Suppressor macrophage (primary cell): ENCODE measurements around the gene ITGAX.
A peak's percentile ranks its signal among the peaks of the same experiment; 100 is the strongest.

Source experiments
- DNase-seq, 4 experiments: peaks; one replicate each; pipeline ENCODE4 v3.0.0-alpha.2; 2020 to 2022

Gene ITGAX

GRCh38 chr16:31348579-31348978, 6.4 kb upstream of the ITGAX start:
- peak; percentile 64 to 83 (median 71) for DNase-seq

- DNase-seq: peak; percentile 92 to 98 (median 94)
Measured at GRCh38 chr16:31350275-31351005, 4.5 kb upstream of the ITGAX start.

GRCh38 chr16:31351246-31351941, 3.6 kb upstream of the ITGAX start:
- peak; percentile 65 to 85 (median 82) for DNase-seq

GRCh38 chr16:31351942-31352325, 3.0 kb upstream of the ITGAX start:
- DNase-seq: peak; percentile 94 to 98 (median 95)

- peak; percentile 85 to 95 (median 92) for DNase-seq
Measured at GRCh38 chr16:31352376-31353115, 2.4 kb upstream of the ITGAX start.

- peak in 3 of 4 experiments; percentile 43 to 59 (median 54) for DNase-seq
Measured at GRCh38 chr16:31355431-31356100, 590 bp downstream of the ITGAX start.

- DNase-seq: peak; percentile 71 to 77 (median 73)
Measured at GRCh38 chr16:31356566-31357323, 1.8 kb downstream of the ITGAX start.

GRCh38 chr16:31357324-31358109, 2.5 kb downstream of the ITGAX start:
- peak; percentile 56 to 66 (median 64) for DNase-seq

GRCh38 chr16:31360251-31360650, 5.3 kb downstream of the ITGAX start:
- peak; percentile 80 to 91 (median 89) for DNase-seq

GRCh38 chr16:31361201-31362110, 6.5 kb downstream of the ITGAX start:
- DNase-seq: peak in 1 of 4 experiments; percentile 27

GRCh38 chr16:31362476-31363405, 7.8 kb downstream of the ITGAX start:
- no peak for DNase-seq

GRCh38 chr16:31363721-31364120, 8.7 kb downstream of the ITGAX start:
- DNase-seq: no peak

- no peak for DNase-seq
Measured at GRCh38 chr16:31364421-31364820, 9.4 kb downstream of the ITGAX start.

GRCh38 chr16:31365131-31365865, 10.3 kb downstream of the ITGAX start:
- no peak for DNase-seq

GRCh38 chr16:31367853-31368252, 12.9 kb downstream of the ITGAX start:
- DNase-seq: peak; percentile 79 to 93 (median 86)

GRCh38 chr16:31371008-31371407, 16.0 kb downstream of the ITGAX start:
- no peak for DNase-seq

GRCh38 chr16:31371619-31372484, 16.9 kb downstream of the ITGAX start:
- no peak for DNase-seq
